DMS114 treated with DMSO at 0.1 percent for 48 hours (cell line): ENCODE results near the gene G6PD.

Experiments
- DNase-seq: peaks from one replicate; lab custom pipeline; 2025; ENCODE audit not compliant: unreplicated experiment; lab: John Stamatoyannopoulos, UW

The G6PD gene

DNA sequence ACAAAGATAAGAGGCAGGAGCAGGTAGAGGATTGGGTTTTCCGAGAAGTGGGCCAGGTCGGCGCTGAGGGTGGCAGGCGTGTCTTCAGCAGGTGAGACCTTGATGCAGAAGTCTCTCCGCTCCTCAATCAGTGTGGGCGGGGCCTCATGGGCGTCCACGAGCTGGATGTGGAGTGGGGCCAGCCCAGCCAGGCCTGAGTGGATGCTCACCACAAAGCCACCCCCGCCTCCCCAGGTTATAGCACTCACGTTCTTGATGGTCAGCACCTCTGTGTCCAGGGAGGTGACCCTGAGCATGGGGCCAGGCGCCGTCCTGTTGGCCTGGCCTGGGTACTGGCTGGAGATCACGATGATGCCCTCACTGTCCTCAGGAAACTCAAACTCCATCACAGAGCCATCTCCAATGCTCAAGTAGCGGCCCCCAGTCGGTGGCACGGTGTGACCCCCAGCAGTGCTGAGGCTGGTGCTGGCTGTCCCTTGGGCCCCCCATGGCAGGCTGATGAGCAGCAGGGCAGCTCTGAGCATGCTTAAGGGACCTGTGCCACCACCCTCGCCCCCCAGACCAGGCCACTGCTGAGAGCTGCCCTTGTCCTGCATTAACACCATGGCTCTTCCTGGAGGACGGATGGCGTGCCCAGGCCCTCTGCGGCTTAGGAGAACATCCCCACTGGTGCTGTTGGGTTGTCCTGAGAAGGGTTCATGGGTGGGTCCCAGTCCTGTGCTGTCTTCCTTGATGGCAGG is 58.1 kb downstream of the G6PD start:
- DNase-seq: no peak

DNA sequence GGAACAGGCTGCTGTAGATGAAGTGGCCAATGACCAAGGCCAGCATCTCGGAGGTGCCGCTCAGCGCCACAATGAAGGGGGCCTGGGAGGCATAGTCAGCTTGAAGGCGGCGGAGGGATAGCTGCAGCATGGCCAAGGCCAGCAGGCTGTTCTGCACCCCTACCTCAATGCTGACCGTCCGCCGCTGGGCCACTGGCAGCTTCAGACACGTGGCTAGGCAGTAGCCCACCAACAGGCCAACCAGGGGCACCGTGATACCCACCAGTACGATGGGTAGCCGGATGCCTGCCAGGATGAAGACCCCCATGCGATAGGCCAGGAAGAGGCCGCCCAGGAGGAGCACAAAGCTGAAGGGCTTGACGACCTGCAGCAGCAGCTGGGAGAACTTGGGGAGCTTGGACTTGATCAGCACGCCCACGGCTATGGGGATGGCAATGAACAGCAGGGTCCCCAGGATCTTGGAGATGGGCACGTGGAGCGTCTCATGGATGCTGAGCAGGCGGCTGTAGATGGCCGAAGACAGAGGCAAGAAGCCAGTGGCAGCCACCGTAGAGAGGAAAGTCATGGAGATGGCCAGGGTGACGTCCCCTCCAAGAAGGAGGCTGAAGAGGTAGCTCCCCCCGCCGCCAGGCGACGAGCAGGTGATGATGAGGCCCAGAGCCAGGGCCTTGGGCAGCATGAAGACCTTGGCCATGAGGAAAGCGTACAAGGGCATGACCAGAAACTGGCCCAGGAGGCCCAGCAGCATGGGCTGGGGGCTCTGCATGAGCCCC is 58.9 kb downstream of the G6PD start:
- DNase-seq: no peak

DNA sequence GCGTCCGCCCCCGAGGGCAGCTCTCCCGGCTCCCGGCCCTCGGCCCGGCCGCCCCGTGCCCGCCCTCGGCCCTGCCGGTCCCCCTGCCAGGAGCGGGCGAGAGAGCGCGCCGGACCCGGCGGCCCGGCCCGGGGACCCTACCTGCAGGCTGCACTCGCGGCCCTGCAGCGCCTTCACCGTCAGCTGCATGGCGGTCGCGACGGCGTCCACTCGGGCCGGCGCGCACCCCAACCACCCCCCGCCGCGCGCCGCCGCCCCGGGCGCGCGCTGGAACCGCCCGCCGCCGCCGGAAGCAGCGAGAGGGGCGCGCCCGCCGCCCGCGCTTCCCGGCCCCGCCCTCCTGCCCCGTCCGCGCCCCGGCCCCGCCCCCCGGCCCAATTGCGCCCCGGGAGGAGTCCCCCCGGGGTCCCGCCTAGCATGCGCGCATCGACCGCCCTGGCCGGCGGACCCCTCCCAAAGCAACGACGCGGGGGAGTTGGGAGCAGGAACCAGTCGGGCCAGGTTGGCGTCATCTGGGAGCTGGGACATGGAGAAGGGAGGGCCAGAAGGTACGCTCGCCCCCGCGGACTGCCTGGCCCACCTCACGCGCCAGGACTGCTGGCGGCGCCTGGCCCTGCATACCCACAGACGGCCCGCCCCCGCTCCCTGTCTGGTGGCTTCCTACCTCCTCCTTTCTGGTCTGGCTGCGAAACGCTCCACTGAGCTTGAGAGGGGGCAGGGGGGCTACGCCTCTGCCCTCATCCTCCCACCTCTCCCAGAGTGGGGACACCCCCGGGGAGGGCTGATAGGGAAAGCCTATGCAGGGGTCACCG is 60.0 kb downstream of the G6PD start, which contains the start of gene UBL4A:
UBL4A (minus strand) TSS at position 220 of the 812 bp plus-strand sequence; CDS start at position 189, 31 bp downstream.
- no peak for DNase-seq

DNA sequence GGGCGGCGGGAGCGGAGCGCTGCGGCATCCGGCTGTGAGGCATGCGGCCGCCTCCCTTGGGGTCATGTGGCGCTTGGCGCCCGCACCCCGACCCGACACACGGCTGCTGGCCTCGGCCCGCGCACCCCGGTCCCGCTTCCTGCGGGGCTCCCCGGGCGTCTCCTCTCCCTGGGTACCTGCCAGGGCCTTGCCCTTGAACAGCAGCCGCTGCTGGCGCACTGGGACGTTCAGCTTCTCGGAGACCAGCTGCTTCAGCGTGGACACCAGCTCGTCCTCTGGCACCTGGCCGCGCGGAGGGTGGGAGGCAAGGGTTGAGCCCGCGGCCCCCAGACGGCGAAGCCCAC is 60.6 kb downstream of the G6PD start:
- no peak for DNase-seq

DNA sequence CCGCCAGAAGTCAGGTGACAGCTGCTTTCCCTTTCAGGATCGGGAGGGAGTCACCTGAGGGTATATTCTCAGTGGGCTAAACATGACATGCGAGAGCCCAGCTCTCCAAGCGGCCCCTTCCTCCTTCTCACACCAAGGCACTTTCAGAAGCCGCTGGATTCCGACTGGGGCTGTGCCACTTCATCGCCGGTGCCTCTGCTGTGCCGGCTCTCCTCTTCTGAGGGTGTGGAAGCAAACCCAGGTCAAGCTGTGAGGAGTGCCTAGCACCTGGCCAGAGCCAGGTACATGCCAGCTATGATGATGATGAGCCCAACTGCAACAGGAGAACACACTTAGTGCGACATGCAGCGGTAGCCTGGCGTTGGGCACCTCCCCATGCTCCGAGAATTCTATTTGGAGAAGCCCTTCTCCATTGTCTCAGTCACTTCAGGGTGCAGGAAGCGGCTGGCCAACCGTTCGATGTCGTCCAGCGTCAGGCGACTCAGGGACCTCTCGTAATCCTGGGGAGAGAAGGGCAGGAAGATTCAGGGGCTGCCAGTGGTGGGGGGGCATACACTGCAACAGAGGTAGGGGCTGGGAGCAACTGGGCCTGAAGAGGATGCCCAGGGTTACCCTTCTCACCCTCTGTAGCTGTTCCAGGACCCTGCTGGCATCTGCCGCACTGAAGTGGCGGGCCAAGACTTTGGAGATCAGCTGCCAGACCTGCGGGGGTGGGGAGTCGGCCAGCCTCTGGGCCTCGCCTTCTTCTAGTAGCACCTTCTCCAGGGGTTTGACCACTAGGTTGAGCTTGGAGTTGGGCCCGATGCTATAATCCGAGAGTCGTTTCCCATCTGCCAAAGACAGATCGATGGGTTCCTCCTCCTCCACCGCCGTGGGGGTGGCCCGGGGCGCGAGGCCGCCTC is 61.2 kb downstream of the G6PD start:
- no peak for DNase-seq

DNA sequence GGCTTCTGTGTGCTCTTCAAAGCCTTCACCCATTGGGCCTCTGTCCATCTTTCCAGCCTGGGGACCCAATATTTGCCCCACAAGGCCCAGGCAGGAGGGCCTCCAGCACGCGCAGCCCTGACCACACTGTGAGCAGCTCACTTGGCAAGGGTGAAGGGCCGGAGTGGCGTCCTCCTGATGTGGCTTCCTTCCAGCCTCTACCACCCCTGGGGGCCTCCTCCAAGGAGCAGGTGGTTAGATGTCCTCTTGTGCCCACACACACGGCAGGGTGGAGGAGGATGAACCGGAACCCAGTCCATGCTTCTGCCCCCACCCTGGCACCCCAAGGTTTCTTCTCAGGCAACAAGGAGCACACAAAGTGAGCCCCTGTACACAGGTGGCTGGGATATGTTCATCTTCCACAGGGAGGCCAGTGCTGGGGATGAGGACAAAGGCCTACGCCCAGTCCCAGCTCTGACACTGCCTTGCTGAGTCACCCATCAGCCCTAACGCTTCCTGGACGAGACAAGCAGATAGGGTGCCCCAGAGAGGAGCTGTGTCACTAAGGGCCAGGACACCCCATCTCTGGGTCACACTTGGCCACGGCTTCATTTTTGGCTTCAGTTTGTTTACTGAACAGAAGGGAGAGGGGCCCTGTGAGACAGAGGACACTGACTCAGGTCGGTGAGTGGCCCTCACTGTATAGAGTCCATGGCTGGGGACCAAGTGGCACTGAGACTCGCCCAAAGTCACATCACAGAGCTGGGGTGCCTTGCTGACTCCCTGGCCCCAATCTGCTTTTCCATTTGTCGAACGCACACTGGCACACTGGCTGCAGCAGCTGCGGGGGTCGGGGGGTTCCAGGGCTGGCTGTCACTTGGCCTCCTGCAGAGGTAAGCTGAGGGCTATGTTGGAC is 62.1 kb downstream of the G6PD start:
- no peak for DNase-seq

DNA sequence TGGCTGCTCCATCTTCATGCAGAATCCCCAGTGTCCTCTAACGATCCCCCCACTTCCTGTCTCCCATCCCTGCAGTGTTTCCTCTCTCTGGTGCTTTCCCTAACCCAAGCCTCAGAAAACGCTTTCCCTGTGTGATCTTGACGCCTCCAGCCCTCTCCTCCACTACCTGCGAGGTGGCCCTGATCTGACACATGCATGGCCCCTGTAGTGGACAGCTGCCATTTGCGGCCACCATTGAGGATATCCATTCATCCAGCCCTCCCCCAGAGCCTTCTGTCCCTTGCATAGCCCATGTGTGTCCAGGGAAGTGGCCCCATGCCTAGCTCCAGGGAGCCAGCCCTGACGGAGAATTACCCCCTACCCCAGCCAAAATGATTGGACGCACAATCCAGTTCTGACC is 63.3 kb downstream of the G6PD start:
- DNase-seq: no peak

DNA sequence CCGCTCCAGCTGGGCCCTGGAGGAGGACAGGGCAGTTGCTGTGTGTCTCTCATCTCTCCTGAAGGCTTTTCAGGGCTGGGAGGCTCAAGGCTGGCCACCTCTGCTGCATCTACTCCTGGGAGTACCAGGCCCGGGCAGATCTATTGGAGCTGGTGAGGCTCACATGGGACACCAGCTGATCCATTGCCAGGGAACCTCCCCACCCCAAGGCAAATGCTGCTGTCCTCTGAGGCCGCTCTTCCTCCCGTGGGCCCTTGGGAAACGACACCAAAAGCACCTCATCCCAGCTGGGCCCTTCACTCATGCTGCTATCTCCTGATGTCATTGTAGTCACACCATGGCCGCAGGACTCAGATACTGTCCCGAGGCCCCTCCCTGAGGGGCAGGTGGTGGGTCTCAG is 63.9 kb downstream of the G6PD start:
- no peak for DNase-seq

DNA sequence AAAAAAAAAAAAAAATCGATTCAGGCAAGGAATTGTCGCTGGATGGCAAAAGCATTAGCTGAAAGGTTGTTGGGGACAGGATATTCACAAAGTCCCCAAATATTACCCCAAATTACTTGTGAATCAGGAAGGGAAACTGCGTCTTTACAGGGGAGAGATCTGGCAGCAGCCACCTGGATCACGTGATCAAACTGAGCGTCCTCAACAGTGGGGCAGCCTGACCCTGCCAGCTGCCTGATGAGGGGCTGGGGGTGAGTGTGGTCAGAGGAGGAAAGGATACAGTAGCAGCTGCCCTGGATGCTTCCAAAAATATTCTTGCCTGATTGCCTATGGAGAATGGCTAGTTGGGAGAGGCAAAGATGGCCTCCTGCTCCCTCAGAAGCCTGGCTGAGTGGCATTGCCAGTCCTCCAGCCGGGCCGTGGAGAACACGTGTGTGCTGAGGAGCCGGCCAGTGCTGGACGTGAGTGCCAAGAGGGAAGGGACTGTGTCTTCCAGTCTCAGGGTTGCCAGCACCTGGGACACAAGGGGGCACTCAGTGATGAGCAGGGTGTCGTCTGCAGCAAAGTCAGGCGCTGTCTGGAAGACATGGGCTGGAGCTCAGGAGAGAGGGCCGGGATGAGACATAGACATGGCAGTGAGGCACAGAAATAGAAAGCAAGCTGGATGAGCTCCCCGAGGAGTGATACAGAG is 64.6 kb downstream of the G6PD start:
- DNase-seq: no peak
